Endothelial cell of coronary artery (primary cell): Measurements from ENCODE around the gene SEMA3E. TPM values are rescaled to one million over a fixed set of nuclear protein-coding genes. Genes with fewer than 3 reads are reported as not detected.

ENCODE experiments used
- total RNA-seq: library from RNA; depleted of rRNA; stranded (reverse); fragments of >200 nt; gene quantifications from 2 replicates; pipeline ENCODE4 v1.2.3, GENCODE V29; 2014

Gene SEMA3E
- 0.27 and 0.28 TPM in 2 replicates for total RNA-seq

GRCh38 chr7:83648464-83649241 is at the start of gene SEMA3E:
Gene SEMA3E (minus strand): TSS chr7:83649139.

